Tibial artery (tissue), 4 donors: ENCODE data around the gene PNMA8C.
A peak's percentile ranks its signal among the peaks of the same experiment; 100 is the strongest.

Experiments used
- DNase-seq, 2 donors: peaks; one replicate each; pipeline ENCODE4 v3.0.0-alpha.2; 2019
- H3K27ac ChIP-seq, 2 donors: fragments of 200-600 bp; sonication (generic) in 1 of 2; 1 replicate in 1 of 2; 2 replicates in 1 of 2; pipeline ENCODE4 v1.5.1; 2018 to 2019; ENCODE audit warnings: mild to moderate bottlenecking in 1 of 2
- H3K27me3 ChIP-seq, 2 donors: fragments of 200-600 bp; sonication (generic) in 1 of 2; one replicate each; pipeline versions ENCODE4 v1.5.1 to v1.6.0; 2016 to 2019
- H3K36me3 ChIP-seq, 3 donors: fragments of 200-600 bp; sonication (generic) in 2 of 3; one replicate each; pipeline ENCODE4 v1.5.1; 2016 to 2019; ENCODE audit warnings: mild to moderate bottlenecking in 2 of 3
- H3K4me1 ChIP-seq, 4 donors: fragments of 200-600 bp; sonication (generic) in 2 of 4; 1 replicate in 3 of 4; 2 replicates in 1 of 4; pipeline ENCODE4 v1.5.1; 2016 to 2019
- H3K4me3 ChIP-seq, 2 donors: fragments of 200-600 bp; sonication (generic) in 1 of 2; 1 replicate in 1 of 2; 2 replicates in 1 of 2; pipeline ENCODE4 v1.5.1; 2018 to 2019; ENCODE audit warnings: mild to moderate bottlenecking in 2 of 2
- H3K9me3 ChIP-seq, 3 donors: fragments of 200-600 bp; sonication (generic) in 1 of 3; one replicate each; pipeline ENCODE4 v1.5.1; 2016 to 2019
- CTCF ChIP-seq, 2 experiments: fragments of 200-600 bp in 1 of 2; fragments of 450-650 bp in 1 of 2; IDR thresholded peaks; one replicate each; pipeline ENCODE4 v1.5.1; 2017 to 2019; ENCODE audit warnings: antibody characterized with exemption in 2 of 2, mild to moderate bottlenecking in 1 of 2, moderate library complexity in 1 of 2
- intact Hi-C: fragments of 100-400 bp; cut with DNase I; formaldehyde crosslinking; loops from one replicate; pipeline ENCODE4 v1.15.0; 2023; ENCODE audit warnings: low total_unique reads

PNMA8C gene

GRCh38 chr19:46384396-46384795, 44.3 kb downstream of the PNMA8C start:
- no peaks in the 10 kb centered on the region for H3K27me3 ChIP-seq
- H3K27ac ChIP-seq, result no peak overlapping the region
- H3K9me3 ChIP-seq, result no peaks in the 10 kb centered on the region
- no peak for TF ChIP-seq CTCF (IDR thresholded peaks at IDR 0.05)
- H3K36me3 ChIP-seq, result peaks cover 22 to 79% (median 78%) of the 10 kb centered on the region in 3 donors
- peak in 1 of 2 donors; percentile 54 for DNase-seq
- intact Hi-C loops, result no loop called here
- H3K4me1 ChIP-seq, result peaks cover 0 to 22% (median 7%) of the 10 kb centered on the region in 4 donors
- H3K4me3 ChIP-seq, result no peak overlapping the region

DNA sequence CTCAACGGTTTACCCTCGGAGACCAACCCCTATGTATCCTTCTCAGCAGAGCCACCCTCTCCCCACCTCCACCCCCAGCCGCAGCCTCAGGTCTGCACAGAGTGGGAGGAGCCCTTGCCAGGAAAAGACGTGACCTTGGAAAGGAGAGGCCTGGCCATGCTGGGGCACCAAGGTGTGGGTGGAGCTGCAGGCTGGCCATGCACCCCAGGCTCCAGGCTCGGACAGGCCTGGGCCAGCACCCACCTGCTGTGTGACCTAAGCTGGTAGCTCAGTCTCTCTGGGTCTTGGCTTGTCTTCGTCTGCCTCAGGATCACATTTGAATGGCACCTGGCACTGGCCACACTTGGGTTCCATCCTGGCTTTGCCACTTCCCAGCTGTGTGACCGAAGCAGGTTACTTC, 44.9 kb downstream of the PNMA8C start:
- peaks cover 3 to 28% (median 11%) of the 10 kb centered on the region in 4 donors for H3K4me1 ChIP-seq
- peaks cover 19 to 73% (median 72%) of the 10 kb centered on the region in 3 donors for H3K36me3 ChIP-seq
- H3K4me3 ChIP-seq, result no peak overlapping the region
- DNase-seq, result no peak
- no peak overlapping the region for H3K27ac ChIP-seq
- H3K27me3 ChIP-seq, result no peaks in the 10 kb centered on the region
- intact Hi-C loops, result no loop called here
- no peaks in the 10 kb centered on the region for H3K9me3 ChIP-seq
- no peak for TF ChIP-seq CTCF (IDR thresholded peaks at IDR 0.05)

DNA sequence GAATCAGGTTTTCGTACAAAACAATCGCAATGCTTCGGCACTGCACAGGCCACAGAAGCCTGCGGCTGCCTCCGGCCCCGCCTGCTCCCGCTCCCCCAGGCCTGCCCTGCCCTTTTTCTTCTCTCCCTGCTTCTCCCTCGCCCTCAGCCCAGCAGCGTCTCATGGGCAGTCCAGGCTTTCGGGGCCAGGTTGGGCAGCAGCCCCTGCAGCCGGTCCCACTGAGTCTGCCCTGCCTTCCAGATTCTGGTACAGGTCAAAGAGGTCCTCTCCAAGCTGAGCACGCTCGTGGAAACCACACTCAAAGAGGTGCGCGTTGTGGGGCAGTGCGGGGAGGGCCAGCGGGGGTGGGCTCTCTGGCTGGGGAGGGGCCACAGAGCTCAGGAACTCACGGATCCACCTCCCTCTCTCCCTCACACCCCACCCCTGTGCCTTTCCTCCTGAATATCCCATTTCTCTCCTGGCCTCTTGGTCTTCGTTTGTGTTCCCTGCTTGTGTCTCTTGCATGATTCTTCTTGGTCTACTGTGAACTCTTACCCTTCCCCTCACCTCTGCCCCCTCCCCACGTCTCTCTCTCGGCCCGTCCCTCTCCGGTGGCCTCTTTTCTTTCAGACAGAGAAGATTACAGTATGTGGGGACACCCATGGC, 45.4 kb downstream of the PNMA8C start:
- H3K36me3 ChIP-seq, result peaks cover 14 to 68% (median 66%) of the 10 kb centered on the region in 3 donors
- DNase-seq, result no peak
- no peaks in the 10 kb centered on the region for H3K9me3 ChIP-seq
- H3K4me1 ChIP-seq, result peaks cover 5 to 33% (median 16%) of the 10 kb centered on the region in 4 donors
- no peak overlapping the region for H3K4me3 ChIP-seq
- H3K27ac ChIP-seq, result no peak overlapping the region
- no peaks in the 10 kb centered on the region for H3K27me3 ChIP-seq
- TF ChIP-seq CTCF (IDR thresholded peaks at IDR 0.05), result no peak
- intact Hi-C loops, result no loop called here

GRCh38 chr19:46381756-46382345, 46.9 kb downstream of the PNMA8C start:
- TF ChIP-seq CTCF (IDR thresholded peaks at IDR 0.05), result no peak
- Histone ChIP-seq H3K4me1 (peaks cover 5 to 48% (median 27%) of the 10 kb centered on the region in 4 donors), H3K36me3 (peaks cover 6 to 60% (median 58%) of the 10 kb centered on the region in 3 donors), H3K9me3 (no peaks in the 10 kb centered on the region), H3K4me3 (no peak overlapping the region), H3K27me3 (no peaks in the 10 kb centered on the region), H3K27ac (peak overlapping the region; percentile 22 to 23)
- intact Hi-C loops, result no loop called here
- DNase-seq, result no peak

GRCh38 chr19:46381346-46381745, 47.4 kb downstream of the PNMA8C start:
- no peaks in the 10 kb centered on the region for H3K9me3 ChIP-seq
- TF ChIP-seq CTCF (IDR thresholded peaks at IDR 0.05), result no peak
- H3K27me3 ChIP-seq, result no peaks in the 10 kb centered on the region
- DNase-seq, result peak in 1 of 2 donors; percentile 21
- peaks cover 11 to 60% (median 58%) of the 10 kb centered on the region in 3 donors for H3K36me3 ChIP-seq
- peak overlapping the region; percentile 22 to 23 for H3K27ac ChIP-seq
- H3K4me3 ChIP-seq, result no peak overlapping the region
- H3K4me1 ChIP-seq, result peaks cover 5 to 49% (median 27%) of the 10 kb centered on the region in 4 donors
- intact Hi-C loops, result no loop called here
